ENCODE data around the gene PLEKHA7. TPM values are rescaled to one million over a fixed set of nuclear protein-coding genes. Genes with fewer than 3 reads are reported as not detected.

The PLEKHA7 gene
- total and polyA plus RNA-seq, 2 of the 8 experiments (the other 6 are each of a cell fraction or from before 2014, with no cell fraction given), result 11.4 to 25.6 TPM

- Histone ChIP-seq H4K5ac (ENCODE audit: insufficient read length, low read depth, low read length) (no peak overlapping the region), H3K79me1 (ENCODE audit: low read depth, low read length) (no peaks in the 10 kb centered on the region; the same call in 1 of the 2 replicates), H3K9me3 (ENCODE audit: insufficient read depth in 2 of 2, low read depth in 1 of 2, low read length in 1 of 2) (no peaks in the 10 kb centered on the region), H2AK5ac (ENCODE audit: low read depth, low read length) (no peak overlapping the region), H3K23me2 (ENCODE audit: low read depth, low read length) (no peaks in the 10 kb centered on the region), H4K20me1 (replicated peaks in 1 of 2; ENCODE audit: control insufficient read depth in 1 of 2, insufficient read depth in 2 of 2, low read length in 2 of 2) (no peaks in the 10 kb centered on the region), H4K91ac (replicated peaks; ENCODE audit: insufficient read length, low read length) (no peak overlapping the region), H3K79me2 (ENCODE audit: control insufficient read depth in 1 of 2, insufficient read depth in 2 of 2, low read length in 2 of 2) (no peaks in the 10 kb centered on the region), H3K36me3 (ENCODE audit: control insufficient read depth in 2 of 4, insufficient read depth in 4 of 4, low read length in 3 of 4) (peaks cover 0 to 10% (median 2%) of the 10 kb centered on the region in 4 experiments; a peak in 2 of 8 replicates), H3K4ac (replicated peaks; ENCODE audit: insufficient read length, low read depth, low read length) (no peak overlapping the region), H2BK20ac (ENCODE audit: low read length) (no peak overlapping the region), H3K4me2 (ENCODE audit: insufficient read depth in 1 of 2, low read depth in 2 of 2, low read length in 2 of 2) (no peak overlapping the region), H3K56ac (replicated peaks; ENCODE audit: insufficient read length, low read depth, low read length) (no peak overlapping the region), H2BK120ac (replicated peaks; ENCODE audit: low read depth, low read length) (no peak overlapping the region), H4K8ac (ENCODE audit: extremely low read depth, insufficient read depth, low read length) (no peak overlapping the region), H2BK15ac (ENCODE audit: low read length) (no peak overlapping the region), H3K4me1 (replicated peaks in 1 of 4; ENCODE audit: control insufficient read depth in 3 of 4, insufficient read depth in 4 of 4, low read length in 3 of 4) (no peaks in the 10 kb centered on the region), H3K9ac (replicated peaks in 1 of 4; ENCODE audit: extremely low read depth in 1 of 4, low read depth in 3 of 4, low read length in 3 of 4) (no peak overlapping the region), H3K4me3 (ENCODE audit: extremely low read depth in 1 of 4, insufficient read depth in 2 of 4, low read depth in 3 of 4, low read length in 4 of 4) (no peak overlapping the region), H3K18ac (ENCODE audit: extremely low read depth, low read length) (no peak overlapping the region), H2BK5ac (ENCODE audit: low read depth, low read length) (no peak overlapping the region), H3K27me3 (replicated peaks in 1 of 4; ENCODE audit: control insufficient read depth in 3 of 4, extremely low read depth in 1 of 4, insufficient read depth in 3 of 4, low read length in 3 of 4) (no peaks in the 10 kb centered on the region), H2AFZ (ENCODE audit: low read length) (no peak overlapping the region), H3K27ac (ENCODE audit: low read depth, low read length) (no peak overlapping the region), H3K14ac (ENCODE audit: insufficient read length) (no peak overlapping the region), H2BK12ac (ENCODE audit: low read depth, low read length) (no peak overlapping the region), H3K23ac (ENCODE audit: insufficient read length) (no peak overlapping the region)
- 85% methylated on average over 1 of the region's 1 CpG; no CpG with 5 or more reads in 1 of the 2 experiments for WGBS, 2 experiments (ENCODE audit: extremely low coverage in 1 of 2, insufficient coverage in 1 of 2, insufficient read length in 1 of 2, insufficient replicate concordance in 2 of 2, low coverage in 1 of 2, low lambda C conversion rate in 2 of 2, missing lambda C conversion rate in 1 of 2)
- CTCF ChIA-PET (ENCODE audit: partially characterized antibody), result interaction anchor here (0.7 to 1.2 kb wide), 2 partner anchors 24 to 143 kb away, joined by 3 to 4 read pairs; no protein-coding TSS in a partner anchor
- POLR2A ChIA-PET (ENCODE audit: partially characterized antibody), result no interaction called here
- DNase-seq (ENCODE audit: low read depth in 1 of 2, low spot score in 2 of 2), result no peak
- no peak for FAIRE-seq
- TF ChIP-seq RFX5 (IDR thresholded peaks at IDR 0.05; ENCODE audit: borderline replicate concordance, low read depth, low read length) (no peak), ATF3 (IDR thresholded peaks at IDR 0.05; ENCODE audit: insufficient read depth, low read depth, low read length) (no peak), RNF2 (IDR thresholded peaks at IDR 0.05; ENCODE audit: borderline replicate concordance, low read depth, low read length, missing control alignments, poor library complexity, severe bottlenecking) (no peak), JUN (IDR thresholded peaks at IDR 0.05; ENCODE audit: low read depth, low read length) (no peak), RXRA (IDR thresholded peaks at IDR 0.05; ENCODE audit: insufficient read depth, low read depth, low read length) (no peak), BACH1 (IDR thresholded peaks at IDR 0.05; ENCODE audit: low read length) (no peak), SIRT6 (IDR thresholded peaks at IDR 0.05; ENCODE audit: low read length) (no peak), CHD1 (IDR thresholded peaks at IDR 0.05; ENCODE audit: low read depth, low read length) (no peak), TCF12 (IDR thresholded peaks at IDR 0.05; ENCODE audit: low read depth, low read length) (no peak)
These were observed 169.9 kb downstream of the PLEKHA7 start for GRCh38 chr11:16844268-16844771.
